DMS153 (cell line): ENCODE data around the gene CCR9.
A peak's percentile ranks its signal among the peaks of the same experiment; 100 is the strongest.
"Not testable (repeated sequence)": the region's sequence is repeated elsewhere in the genome, so short reads cannot be mapped to it uniquely, and the experiment has no call there.

Experiments
- DNase-seq: peaks from one replicate; lab custom pipeline; 2025; lab: John Stamatoyannopoulos, UW

CCR9 gene

GRCh38 chr3:45885979-45886705 is at the start of gene CCR9:
CCR9 (plus strand) TSS chr3:45886543; CDS start chr3:45894934, 8,391 bp downstream.
- no peak for DNase-seq

DNA sequence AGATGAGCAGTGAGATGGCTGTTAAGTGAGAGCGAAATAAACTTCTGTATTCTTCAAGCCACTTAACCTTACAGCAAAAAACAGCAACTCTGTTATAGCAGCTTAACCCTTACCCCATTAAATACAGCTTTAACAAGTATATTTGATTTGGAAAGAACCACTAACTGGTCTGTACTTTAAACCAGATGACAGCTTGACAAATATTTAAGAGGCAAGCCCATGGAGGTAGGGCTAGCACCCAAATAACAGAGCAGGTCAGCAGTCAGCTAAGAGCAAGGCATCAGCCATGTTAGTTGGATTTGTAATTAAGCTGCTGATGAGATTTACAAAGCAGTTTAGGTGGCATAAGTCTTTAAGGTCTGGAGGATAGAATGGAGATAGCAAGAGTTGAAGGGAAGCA is 47.9 kb upstream of the CCR9 start:
- no peak for DNase-seq

DNA sequence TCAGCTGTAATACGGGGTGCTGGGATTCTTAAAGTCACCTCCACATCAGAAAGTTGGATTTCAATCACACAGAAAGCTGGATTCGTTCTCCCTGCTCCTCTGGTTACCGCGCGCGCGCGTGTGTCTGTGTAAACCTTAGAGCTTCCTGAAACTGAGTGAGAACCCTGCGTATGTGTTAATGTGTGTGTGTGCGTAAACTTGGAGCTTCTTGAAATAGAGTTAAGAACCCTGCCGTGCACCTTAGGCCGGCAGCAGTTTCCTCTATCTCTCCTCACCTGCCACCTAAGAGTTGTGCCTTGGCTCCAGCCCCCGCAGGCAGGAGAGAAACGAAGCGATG is 45.0 kb upstream of the CCR9 start:
- DNase-seq = no peak

DNA sequence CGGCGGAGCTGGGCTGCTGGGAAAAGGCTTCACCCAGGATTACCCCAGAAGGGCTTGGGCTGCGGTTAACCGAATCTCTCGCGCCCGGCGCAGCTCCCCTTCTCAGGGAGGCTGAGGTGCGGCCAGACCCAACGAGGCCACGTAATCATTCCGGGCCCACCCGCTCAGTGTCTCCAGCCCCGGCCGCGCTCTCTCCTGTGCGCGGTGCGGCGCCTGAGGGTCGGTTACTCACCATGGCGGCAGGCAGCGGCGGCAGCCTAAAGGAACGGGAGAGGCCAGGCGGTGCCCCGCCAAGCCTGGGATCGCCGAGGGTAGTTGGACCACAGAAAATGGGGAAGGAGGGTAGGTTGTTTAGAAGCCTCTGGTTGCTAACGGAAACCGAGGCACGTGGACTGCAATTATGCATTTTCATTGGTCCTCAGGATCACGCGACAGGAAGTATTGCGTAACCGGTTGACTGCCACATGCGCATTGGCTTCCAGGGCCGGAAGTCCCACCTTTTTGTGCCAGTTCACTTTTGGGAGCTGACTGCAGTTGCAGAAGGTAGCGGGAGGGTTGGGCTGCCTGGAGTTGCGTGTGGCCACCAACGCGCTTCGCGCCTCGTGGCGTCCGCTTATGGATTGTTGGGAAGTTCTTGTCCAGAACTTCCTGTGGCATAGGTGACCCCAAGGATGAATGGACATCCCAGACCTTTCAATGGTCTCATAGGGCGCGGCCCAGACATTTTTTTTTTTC is 44.4 kb upstream of the CCR9 start, which contains the start of gene LZTFL1:
TSS of gene LZTFL1 (minus strand) at position 363 of the 735 bp plus-strand sequence. CDS start at position 235, 128 bp downstream.
- DNase-seq = peak; percentile 81

GRCh38 chr3:45842851-45843625 is 43.3 kb upstream of the CCR9 start:
- DNase-seq = no peak

DNA sequence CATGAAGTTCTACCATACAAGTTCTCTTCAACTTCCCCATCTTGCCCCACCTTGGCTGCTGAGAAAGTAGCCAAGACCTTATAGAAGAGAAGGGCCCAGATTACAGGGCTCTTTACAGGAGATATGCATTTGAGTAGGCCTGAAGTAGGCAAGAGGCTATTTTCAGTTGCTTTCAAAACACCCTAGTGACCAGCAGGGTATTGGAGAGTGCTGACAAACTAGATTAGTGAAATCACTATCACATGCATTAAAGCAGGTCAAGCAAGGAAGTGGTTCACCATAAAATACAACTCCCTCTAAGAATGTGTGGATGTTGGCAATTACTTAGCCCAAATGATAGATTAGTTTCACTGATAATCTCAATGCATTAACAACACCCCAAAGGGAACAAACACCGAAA is 41.7 kb upstream of the CCR9 start:
- DNase-seq = no peak

GRCh38 chr3:45848392-45848791 is 38.0 kb upstream of the CCR9 start:
- no peak for DNase-seq

- no peak for DNase-seq
These were observed 33.5 kb upstream of the CCR9 start for GRCh38 chr3:45852828-45853227.

DNA sequence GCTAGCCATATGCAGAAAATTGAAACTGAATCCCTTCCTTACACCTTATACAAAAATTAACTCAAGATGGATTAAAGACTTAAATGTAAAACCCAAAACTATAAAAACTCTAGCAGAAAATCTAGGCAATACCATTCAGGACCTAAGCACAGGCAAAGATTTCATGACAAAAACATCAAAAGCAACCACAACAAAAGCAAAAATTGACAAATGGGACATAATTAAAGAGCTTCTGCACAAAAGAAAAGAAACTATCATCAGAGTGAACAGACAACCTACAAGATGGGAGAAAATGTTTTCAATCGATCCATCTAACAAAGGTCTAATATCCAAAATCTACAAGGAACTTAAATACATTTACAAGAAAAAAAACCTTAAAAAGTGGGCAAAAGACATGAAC is 30.0 kb upstream of the CCR9 start:
- DNase-seq = not testable (repeated sequence)

DNA sequence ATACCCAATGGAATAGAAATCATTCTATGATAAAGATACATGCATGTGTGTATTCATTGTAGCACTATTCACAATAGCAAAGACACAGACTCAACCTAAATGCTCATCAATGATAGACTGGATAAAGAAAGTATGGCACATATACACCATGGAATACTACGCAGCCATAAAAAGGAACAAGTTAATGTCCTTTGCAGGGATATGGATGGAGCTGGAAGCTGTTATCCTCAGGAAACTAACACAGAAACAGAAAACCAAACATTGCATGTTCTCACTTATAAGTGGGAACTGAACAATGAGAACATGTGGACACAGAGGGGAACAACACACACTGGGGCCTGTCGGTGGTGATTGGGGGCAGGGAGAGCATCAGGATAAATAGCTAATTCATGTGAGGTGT is 29.3 kb upstream of the CCR9 start:
- DNase-seq = not testable (repeated sequence)

DNA sequence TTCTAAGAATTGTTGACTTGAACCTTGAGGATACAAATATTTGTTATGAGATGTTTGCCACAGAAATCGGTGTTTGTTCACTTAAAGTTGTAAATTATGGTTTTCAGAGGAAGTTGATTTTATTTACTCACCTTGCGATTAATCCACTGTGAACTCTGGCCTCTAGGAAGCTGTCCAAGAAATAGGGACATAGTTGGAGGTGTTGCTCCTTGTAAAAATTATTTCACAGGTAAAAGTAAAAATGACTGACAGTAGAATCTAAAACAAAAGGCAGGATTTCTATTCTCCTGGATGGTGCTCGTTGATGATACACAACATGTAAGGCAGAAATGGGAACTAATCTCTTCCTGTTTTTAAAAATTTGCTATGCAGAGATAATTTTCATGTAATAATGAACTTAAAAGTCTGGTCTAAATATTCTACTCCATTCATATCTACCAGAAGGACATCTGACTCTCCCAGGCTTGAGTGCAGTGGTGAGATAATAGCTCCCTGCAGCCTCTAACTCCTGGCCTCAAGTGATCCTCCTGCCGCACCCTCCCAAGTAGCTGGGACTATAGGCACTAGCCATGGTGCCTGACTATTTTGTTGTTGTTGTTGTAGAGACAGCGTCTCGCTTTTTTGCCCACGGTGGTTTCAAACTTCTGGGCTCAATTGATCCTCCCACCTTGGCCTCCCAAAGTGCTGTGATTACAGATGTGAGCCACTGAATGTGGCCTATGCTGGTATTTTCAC is 27.4 kb upstream of the CCR9 start:
- DNase-seq = no peak

DNA sequence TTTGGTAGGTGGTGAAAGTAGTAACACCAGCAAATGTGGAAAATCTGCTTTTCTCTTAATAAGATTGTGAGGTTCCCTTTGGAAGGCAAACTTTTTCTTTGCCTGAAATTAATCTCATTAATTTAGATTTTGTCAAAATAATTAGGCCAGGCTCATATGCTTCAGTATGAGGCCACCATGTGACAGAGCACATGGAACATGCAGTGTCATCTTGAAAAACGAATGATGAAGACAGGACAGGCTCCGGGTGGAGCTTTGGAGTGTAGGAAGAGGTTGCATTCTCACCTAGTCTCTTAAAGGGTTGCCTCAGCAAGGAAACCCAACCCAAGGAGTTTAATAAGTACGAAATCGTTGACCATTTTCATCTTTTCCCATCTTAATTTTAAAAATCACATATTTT is 25.9 kb upstream of the CCR9 start:
- no peak for DNase-seq

DNA sequence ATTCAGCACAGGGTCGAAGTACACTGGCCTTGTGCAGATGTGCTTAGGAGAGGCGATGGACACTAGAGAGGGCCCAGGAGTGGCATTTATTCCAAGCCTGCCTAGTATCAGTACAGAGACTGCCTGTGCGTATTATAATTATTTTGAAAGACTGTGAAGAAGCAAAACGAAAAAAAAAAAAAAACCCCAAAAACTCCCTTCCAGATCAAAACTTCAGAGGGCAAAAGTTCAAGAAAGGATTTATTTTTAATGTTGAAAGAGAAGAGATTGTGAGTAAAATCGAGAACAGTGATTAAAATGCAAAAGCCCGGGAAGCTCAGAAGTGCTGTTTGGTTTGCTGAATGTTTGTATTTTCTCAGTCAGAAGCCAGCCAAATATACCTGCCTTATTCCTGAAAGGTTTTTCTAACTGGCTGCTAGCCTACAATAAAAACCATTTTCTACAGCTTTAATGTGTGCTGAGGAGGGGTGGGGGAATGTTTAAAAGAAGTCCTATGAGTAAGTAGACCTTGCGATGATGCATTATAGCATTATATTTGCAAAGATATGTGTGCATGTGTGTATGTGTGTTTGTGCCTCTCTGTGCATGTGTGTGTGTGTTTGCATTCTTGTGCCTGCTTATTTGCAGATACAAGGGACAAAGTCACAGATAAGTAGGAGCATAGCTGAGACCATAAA is 25.2 kb upstream of the CCR9 start:
- no peak for DNase-seq

GRCh38 chr3:45864760-45865519 is 21.4 kb upstream of the CCR9 start:
- peak; percentile 1 for DNase-seq

GRCh38 chr3:45865563-45865962 is 20.8 kb upstream of the CCR9 start:
- DNase-seq = no peak

- DNase-seq = no peak
These were observed 18.1 kb upstream of the CCR9 start for GRCh38 chr3:45868213-45868612.

- DNase-seq = no peak
These were observed 17.7 kb upstream of the CCR9 start for GRCh38 chr3:45868650-45869049.

DNA sequence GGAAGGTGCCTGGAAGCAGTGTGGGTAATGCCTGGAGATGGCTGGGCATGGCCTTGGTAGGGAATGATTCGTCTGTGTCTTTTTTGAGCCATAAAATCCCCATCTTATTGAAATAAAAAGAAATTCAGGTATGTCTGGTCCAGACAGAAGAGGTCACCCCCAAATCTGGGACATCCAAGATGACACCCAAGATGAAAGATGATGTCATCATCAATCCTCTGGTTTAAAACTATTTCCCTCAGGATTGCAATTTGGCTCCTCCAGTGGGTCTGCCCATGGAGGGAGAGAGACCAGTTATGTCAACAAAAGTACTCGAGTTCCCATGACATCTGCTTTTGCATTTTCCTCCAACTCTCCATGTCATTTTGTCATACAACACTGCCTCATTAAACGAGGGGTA is 16.7 kb upstream of the CCR9 start:
- no peak for DNase-seq

- DNase-seq = no peak
These were observed 16.2 kb upstream of the CCR9 start for GRCh38 chr3:45870099-45870498.

DNA sequence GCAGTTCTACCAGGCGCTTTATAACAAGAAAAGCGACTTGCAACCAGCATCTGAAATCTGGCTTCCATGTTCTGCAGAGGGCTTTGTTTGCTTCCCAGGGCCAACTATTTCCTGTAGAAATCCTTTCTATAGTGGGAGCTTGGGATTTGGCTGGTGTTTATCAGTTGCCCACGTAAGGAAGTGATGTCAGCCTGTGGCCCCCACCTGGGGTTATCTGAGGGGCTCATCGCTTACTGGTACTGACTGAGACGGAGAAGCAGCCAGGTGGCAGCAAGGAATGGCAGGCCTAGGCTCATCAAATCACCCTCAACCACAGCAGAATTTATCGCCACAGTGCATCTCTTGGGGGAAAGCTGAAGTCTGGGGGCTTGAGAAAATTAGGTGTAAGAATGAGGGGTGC is 14.6 kb upstream of the CCR9 start:
- no peak for DNase-seq

- no peak for DNase-seq
These were observed 13.8 kb upstream of the CCR9 start for GRCh38 chr3:45872569-45872968.
